Endodermal cell (in vitro differentiated cells): ENCODE data around the gene TRAPPC8. TPM values are rescaled to one million over a fixed set of nuclear protein-coding genes. Genes with fewer than 3 reads are reported as not detected.

Source experiments
- DNase-seq: peaks from one replicate; pipeline ENCODE4 v3.0.0-alpha.2; 2017
- H3K27ac ChIP-seq: 2 replicates; pipeline ENCODE4 v1.5.1; 2013; ENCODE audit warnings: mild to moderate bottlenecking, low read depth, low read length, moderate library complexity
- H3K27me3 ChIP-seq: 2 replicates; pipeline ENCODE4 v1.6.1; 2013; ENCODE audit warnings: mild to moderate bottlenecking, low read length, moderate library complexity; ENCODE audit not compliant: insufficient read depth, control insufficient read depth, poor library complexity, severe bottlenecking
- H3K36me3 ChIP-seq: 2 replicates; pipeline ENCODE4 v1.7.0; 2013; ENCODE audit warnings: mild to moderate bottlenecking, low read length, moderate library complexity; ENCODE audit not compliant: control insufficient read depth, insufficient read depth
- H3K4me1 ChIP-seq: one replicate; pipeline ENCODE4 v1.7.0; 2013; ENCODE audit warnings: low read length; ENCODE audit not compliant: control insufficient read depth, insufficient read depth
- H3K4me3 ChIP-seq: 2 replicates; pipeline ENCODE4 v1.5.1; 2013; ENCODE audit warnings: mild to moderate bottlenecking, low read length, moderate library complexity
- H3K9ac ChIP-seq: 2 replicates; pipeline ENCODE4 v1.6.1; 2013; ENCODE audit warnings: mild to moderate bottlenecking, low read length, moderate library complexity; ENCODE audit not compliant: poor library complexity, severe bottlenecking; ENCODE audit errors: extremely low read depth
- H3K9me3 ChIP-seq: 2 replicates; pipeline ENCODE4 v1.6.1; 2013; ENCODE audit warnings: mild to moderate bottlenecking, low read length, moderate library complexity; ENCODE audit not compliant: control insufficient read depth
- H3K27ac Mint-ChIP-seq: 2 replicates; pipeline ENCODE4 v1.8.0; 2020; ENCODE audit warnings: mixed read lengths
- H3K27me3 Mint-ChIP-seq: 2 replicates; pipeline ENCODE4 v1.8.0; 2021; ENCODE audit warnings: mild to moderate bottlenecking, mixed read lengths; ENCODE audit not compliant: insufficient read depth
- H3K36me3 Mint-ChIP-seq: 2 replicates; pipeline ENCODE4 v1.8.0; 2020; ENCODE audit warnings: low read depth, mixed read lengths
- H3K4me1 Mint-ChIP-seq: 2 replicates; pipeline ENCODE4 v1.8.0; 2020; ENCODE audit warnings: mixed read lengths
- H3K4me3 Mint-ChIP-seq: 2 replicates; pipeline ENCODE4 v1.8.0; 2020; ENCODE audit warnings: mild to moderate bottlenecking, moderate library complexity, mixed read lengths
- H3K9me3 Mint-ChIP-seq: 2 replicates; pipeline ENCODE4 v1.8.0; 2020; ENCODE audit warnings: mild to moderate bottlenecking, mixed read lengths
- WGBS, 2 experiments: methylation state at CpG; one replicate each; pipeline versions ENCODE4 v1.1.5 to v1.1.7; 2013; ENCODE audit warnings: missing lambda C conversion rate in 2 of 2, mixed read lengths in 1 of 2; ENCODE audit not compliant: insufficient coverage in 1 of 2, insufficient read length in 1 of 2; 5-methylcytosine and 5-hydroxymethylcytosine counted together
- total RNA-seq, 2 donors: library from RNA; stranded (reverse); fragmentation: NEBNext Ultra II Directional in 1 of 2; extraction: Animal tissue kit (Norgen Biotek cat#: 25700) in 1 of 2; gene quantifications; 2 replicates in 1 of 2; 3 replicates in 1 of 2; pipeline ENCODE4 v1.2.1, GENCODE V29; 2021
- TF ChIP-seq, protein P1 (sequence below): fragments of 200-600 bp; sonication (generic); conservative IDR thresholded peaks from 2 replicates; pipeline ENCODE4 v1.5.0; 2021; ENCODE audit warnings: antibody characterized with exemption, mild to moderate bottlenecking

The TRAPPC8 gene
- total RNA-seq, 2 donors from 2014 or later = 45.2 to 49.0 TPM

DNA sequence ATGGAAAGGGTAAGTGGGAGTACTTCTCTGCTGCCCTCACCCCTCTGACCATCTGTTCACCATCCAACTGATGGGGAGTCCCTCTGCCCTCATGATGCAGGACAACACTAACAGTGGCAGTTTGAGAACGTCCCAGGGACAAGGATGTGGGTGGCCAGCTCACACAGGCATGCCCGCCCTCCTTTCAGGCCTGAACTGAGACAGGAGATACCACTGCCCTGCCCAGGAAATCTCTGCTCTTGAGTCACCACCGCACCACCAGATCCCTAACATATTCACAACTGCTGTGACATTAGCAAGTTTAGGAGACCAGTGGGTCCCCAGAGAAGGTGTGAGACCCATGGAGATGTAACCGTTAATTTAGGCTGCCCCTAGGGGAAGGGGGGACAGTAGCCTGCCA, 66.2 kb downstream of the TRAPPC8 start:
- peaks cover 2% of the 10 kb centered on the region for H3K4me1 Mint-ChIP-seq
- Histone ChIP-seq H3K9ac (no peak overlapping the region), H3K36me3 (peaks cover 86% of the 10 kb centered on the region), H3K27ac (no peak overlapping the region), H3K4me3 (no peak overlapping the region), H3K9me3 (peaks cover 17% of the 10 kb centered on the region), H3K4me1 (no peaks in the 10 kb centered on the region), H3K27me3 (no peaks in the 10 kb centered on the region)
- no peaks in the 10 kb centered on the region for H3K27me3 Mint-ChIP-seq
- peaks cover 75% of the 10 kb centered on the region for H3K36me3 Mint-ChIP-seq
- no peak overlapping the region for H3K4me3 Mint-ChIP-seq
- TF ChIP-seq, protein P1, sequence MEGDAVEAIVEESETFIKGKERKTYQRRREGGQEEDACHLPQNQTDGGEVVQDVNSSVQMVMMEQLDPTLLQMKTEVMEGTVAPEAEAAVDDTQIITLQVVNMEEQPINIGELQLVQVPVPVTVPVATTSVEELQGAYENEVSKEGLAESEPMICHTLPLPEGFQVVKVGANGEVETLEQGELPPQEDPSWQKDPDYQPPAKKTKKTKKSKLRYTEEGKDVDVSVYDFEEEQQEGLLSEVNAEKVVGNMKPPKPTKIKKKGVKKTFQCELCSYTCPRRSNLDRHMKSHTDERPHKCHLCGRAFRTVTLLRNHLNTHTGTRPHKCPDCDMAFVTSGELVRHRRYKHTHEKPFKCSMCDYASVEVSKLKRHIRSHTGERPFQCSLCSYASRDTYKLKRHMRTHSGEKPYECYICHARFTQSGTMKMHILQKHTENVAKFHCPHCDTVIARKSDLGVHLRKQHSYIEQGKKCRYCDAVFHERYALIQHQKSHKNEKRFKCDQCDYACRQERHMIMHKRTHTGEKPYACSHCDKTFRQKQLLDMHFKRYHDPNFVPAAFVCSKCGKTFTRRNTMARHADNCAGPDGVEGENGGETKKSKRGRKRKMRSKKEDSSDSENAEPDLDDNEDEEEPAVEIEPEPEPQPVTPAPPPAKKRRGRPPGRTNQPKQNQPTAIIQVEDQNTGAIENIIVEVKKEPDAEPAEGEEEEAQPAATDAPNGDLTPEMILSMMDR = no peak
- WGBS, 2 experiments = 67 to 83% methylated on average over 3 to 4 of the region's 4 CpGs
- H3K9me3 Mint-ChIP-seq = peaks cover 14% of the 10 kb centered on the region
- H3K27ac Mint-ChIP-seq = peak overlapping the region; percentile 64
- no peak for DNase-seq

DNA sequence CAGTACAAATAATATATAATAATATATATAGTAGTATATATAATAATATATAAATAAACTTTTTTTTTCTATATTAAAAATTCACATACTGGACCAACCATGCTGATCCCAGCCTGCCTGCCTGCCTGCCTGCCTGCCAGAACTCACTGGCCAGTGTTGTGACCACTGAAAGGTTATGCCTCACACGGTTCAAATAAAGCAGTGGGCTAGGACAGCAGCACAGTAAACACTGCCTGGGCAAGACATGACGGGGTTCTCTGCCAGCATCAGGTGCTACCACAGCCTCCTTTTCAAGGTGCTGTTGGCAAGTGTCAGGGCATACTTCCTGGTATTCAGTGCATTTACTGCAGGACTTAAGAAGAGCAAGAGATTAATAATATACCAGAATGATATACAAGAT, 67.6 kb downstream of the TRAPPC8 start:
- peaks cover 72% of the 10 kb centered on the region for H3K36me3 Mint-ChIP-seq
- Histone ChIP-seq H3K4me3 (no peak overlapping the region), H3K9ac (no peak overlapping the region), H3K9me3 (peaks cover 3% of the 10 kb centered on the region), H3K4me1 (no peaks in the 10 kb centered on the region), H3K36me3 (peaks cover 86% of the 10 kb centered on the region), H3K27me3 (no peaks in the 10 kb centered on the region), H3K27ac (no peak overlapping the region)
- H3K4me1 Mint-ChIP-seq = peaks cover 2% of the 10 kb centered on the region
- H3K27me3 Mint-ChIP-seq = no peaks in the 10 kb centered on the region
- WGBS, 2 experiments = 94 to 95% methylated on average over 2 of the region's 2 CpGs
- no peak for DNase-seq
- no peak overlapping the region for H3K4me3 Mint-ChIP-seq
- TF ChIP-seq, protein P1 = no peak
- peaks cover 8% of the 10 kb centered on the region for H3K9me3 Mint-ChIP-seq
- no peak overlapping the region for H3K27ac Mint-ChIP-seq

DNA sequence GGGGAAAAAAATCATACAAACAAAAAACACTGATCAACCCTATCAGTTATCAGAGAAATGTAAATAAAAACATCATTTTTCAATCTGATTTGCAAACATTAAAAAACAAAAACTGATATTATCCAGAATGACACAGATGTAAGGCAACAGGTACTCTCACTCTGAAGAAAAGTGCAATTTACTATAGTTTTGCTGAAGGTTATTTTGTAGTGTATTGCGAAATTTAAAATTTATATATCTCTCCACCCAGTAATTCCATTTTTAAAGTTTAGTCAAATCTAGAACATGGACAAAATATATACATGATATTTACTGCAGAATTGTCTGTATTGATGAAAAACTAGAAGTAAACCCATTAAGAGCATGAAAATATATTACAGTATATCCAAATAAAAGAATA, 79.8 kb downstream of the TRAPPC8 start:
- TF ChIP-seq, protein P1 = no peak
- DNase-seq = no peak
- no CpG with 5 or more reads among the region's 1 CpG for WGBS, 2 experiments
- Histone ChIP-seq H3K27me3 (no peaks in the 10 kb centered on the region), H3K36me3 (peaks cover 91% of the 10 kb centered on the region), H3K9ac (no peak overlapping the region), H3K9me3 (no peaks in the 10 kb centered on the region), H3K27ac (no peak overlapping the region), H3K4me1 (no peaks in the 10 kb centered on the region), H3K4me3 (no peak overlapping the region)
- Mint-ChIP-seq H3K36me3 (peaks cover 38% of the 10 kb centered on the region), H3K27me3 (no peaks in the 10 kb centered on the region), H3K27ac (no peak overlapping the region), H3K9me3 (no peaks in the 10 kb centered on the region), H3K4me1 (no peaks in the 10 kb centered on the region), H3K4me3 (no peak overlapping the region)
